Measurements from ENCODE around the gene CISH.
A peak's percentile ranks its signal among the peaks of the same experiment; 100 is the strongest.

The CISH gene

GRCh38 chr3:50617096-50617791 lies 5.7 kb upstream of the CISH start, which contains the start of gene MAPKAPK3:
Gene MAPKAPK3 (plus strand): TSS chr3:50617151. CDS start chr3:50617566, 415 bp downstream.
- peak; percentile 68 to 75 for DNase-seq (ENCODE audit: low read depth in 1 of 2, low spot score in 1 of 2)
- Histone ChIP-seq H3K4me3 (replicated peaks; ENCODE audit: insufficient read depth, low read length) (peak within 1 kb of the TSS; percentile 60), H3K27ac (replicated peaks) (peak within 1 kb of the TSS; percentile 99), H3K27me3 (ENCODE audit: insufficient read depth, poor library complexity, severe bottlenecking) (no peaks in the 10 kb centered on the region)
- TF ChIP-seq SPI1 (IDR thresholded peaks at IDR 0.05; ENCODE audit: borderline replicate concordance, low read depth) (peak; percentile 62; the same call in 1 of the 2 replicates), GABPA (IDR thresholded peaks at IDR 0.05; ENCODE audit: low read depth) (no peak)

GRCh38 chr3:50616770-50617095 lies 5.2 kb upstream of the CISH start:
- peak; percentile 89 to 96 for DNase-seq (ENCODE audit: low read depth in 1 of 2, low spot score in 1 of 2)
- H3K27me3 ChIP-seq (ENCODE audit: insufficient read depth, poor library complexity, severe bottlenecking), result no peaks in the 10 kb centered on the region
- TF ChIP-seq REST (IDR thresholded peaks at IDR 0.05; ENCODE audit: insufficient replicate concordance, low read depth) (no peak), GABPA (IDR thresholded peaks at IDR 0.05; ENCODE audit: low read depth) (no peak), POLR2AphosphoS5 (IDR thresholded peaks at IDR 0.05; ENCODE audit: low read depth) (no peak), SPI1 (IDR thresholded peaks at IDR 0.05; ENCODE audit: borderline replicate concordance, low read depth) (no peak), CTCF (IDR thresholded peaks at IDR 0.05; ENCODE audit: insufficient read depth, low read length) (no peak)
- H3K4me3 ChIP-seq (replicated peaks; ENCODE audit: insufficient read depth, low read length), result peak overlapping the region; percentile 44
- peak overlapping the region; percentile 99 for H3K27ac ChIP-seq (replicated peaks)

- H3K27ac ChIP-seq (replicated peaks), result peak overlapping the region; percentile 99
- peak; percentile 2; the same call in 1 of the 2 replicates for TF ChIP-seq SPI1 (IDR thresholded peaks at IDR 0.05; ENCODE audit: borderline replicate concordance, low read depth)
- peak; percentile 99 for TF ChIP-seq CTCF (IDR thresholded peaks at IDR 0.05; ENCODE audit: insufficient read depth, low read length)
- TF ChIP-seq POLR2AphosphoS5 (IDR thresholded peaks at IDR 0.05; ENCODE audit: low read depth), result no peak
Observed at GRCh38 chr3:50616003-50616769, 4.6 kb upstream of the CISH start.

GRCh38 chr3:50615190-50615589 lies 3.6 kb upstream of the CISH start:
- H3K27me3 ChIP-seq (ENCODE audit: insufficient read depth, poor library complexity, severe bottlenecking), result no peaks in the 10 kb centered on the region
- DNase-seq (ENCODE audit: low read depth in 1 of 2, low spot score in 1 of 2), result no peak
- H3K27ac ChIP-seq (replicated peaks), result no peak overlapping the region
- no peak overlapping the region for H3K4me3 ChIP-seq (replicated peaks; ENCODE audit: insufficient read depth, low read length)
- TF ChIP-seq REST (IDR thresholded peaks at IDR 0.05; ENCODE audit: insufficient replicate concordance, low read depth), result no peak
- no peak for TF ChIP-seq CTCF (IDR thresholded peaks at IDR 0.05; ENCODE audit: insufficient read depth, low read length)
- TF ChIP-seq GABPA (IDR thresholded peaks at IDR 0.05; ENCODE audit: low read depth), result no peak
- no peak for TF ChIP-seq SPI1 (IDR thresholded peaks at IDR 0.05; ENCODE audit: borderline replicate concordance, low read depth)
- no peak for TF ChIP-seq POLR2AphosphoS5 (IDR thresholded peaks at IDR 0.05; ENCODE audit: low read depth)

More at GRCh38 chr3:50616003-50616769, 4.6 kb upstream of the CISH start:
- peak; percentile 82 to 84 for DNase-seq (ENCODE audit: low read depth in 1 of 2, low spot score in 1 of 2)
- Histone ChIP-seq H3K27me3 (ENCODE audit: insufficient read depth, poor library complexity, severe bottlenecking) (no peaks in the 10 kb centered on the region), H3K4me3 (replicated peaks; ENCODE audit: insufficient read depth, low read length) (peak overlapping the region; percentile 44)

All from HL-60 (cell line).